Measurements from ENCODE around the gene COG7. TPM values are rescaled to one million over a fixed set of nuclear protein-coding genes. Genes with fewer than 3 reads are reported as not detected.
"Not testable (repeated sequence)": the region's sequence is repeated elsewhere in the genome, so short reads cannot be mapped to it uniquely, and the experiment has no call there.

The COG7 gene
- total RNA-seq, 2 experiments from 2014 or later: 22.3 to 23.6 TPM

DNA sequence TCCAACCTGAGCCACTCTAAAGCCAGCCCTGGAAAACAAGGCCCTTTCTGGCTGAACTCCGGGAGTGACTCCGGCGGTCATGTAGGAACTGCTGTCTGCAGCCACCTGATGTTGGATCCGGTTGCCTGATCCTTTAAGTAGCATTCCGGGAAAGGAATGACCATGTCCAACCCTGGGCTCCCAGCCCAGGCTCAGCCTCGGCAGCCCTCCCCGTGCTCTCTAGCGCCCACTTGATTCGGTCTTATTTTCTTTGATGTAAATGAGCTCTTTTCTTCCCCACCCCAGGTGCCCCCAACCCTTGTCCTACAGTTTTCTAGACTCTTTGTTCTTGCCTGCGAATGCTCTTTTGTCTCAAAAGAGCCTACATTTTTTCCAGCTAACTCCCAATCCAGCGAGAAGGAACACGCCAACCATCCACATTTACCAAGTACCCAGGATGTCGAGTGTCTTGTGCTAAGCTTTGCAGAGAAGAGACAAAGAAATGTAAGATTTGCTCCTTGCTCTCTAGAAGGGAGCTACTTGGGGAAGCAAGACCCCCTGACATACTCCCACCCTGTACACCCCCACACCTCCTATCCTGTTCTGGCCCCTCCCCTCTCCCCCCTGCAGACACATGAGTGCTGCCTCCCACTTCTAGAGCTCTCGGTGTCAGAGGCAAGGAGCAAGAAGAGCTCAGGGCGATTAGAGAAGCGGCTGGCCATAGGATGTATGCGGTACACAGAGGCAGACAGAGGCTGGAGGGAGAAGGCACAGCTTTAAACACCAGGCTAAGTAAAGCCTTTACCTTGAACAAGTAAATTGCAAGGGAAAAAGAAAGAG lies 53.8 kb downstream of the COG7 start:
- Mint-ChIP-seq H3K27ac (no peak overlapping the region), H3K27me3 (no peaks in the 10 kb centered on the region), H3K4me3 (no peak overlapping the region), H3K9me3 (no peaks in the 10 kb centered on the region), H3K36me3 (peaks cover 4% of the 10 kb centered on the region), H3K4me1 (no peaks in the 10 kb centered on the region)
- POLR2A ChIA-PET: no interaction called here
- DNase-seq: no peak
- no peak for ATAC-seq (ENCODE audit: low read depth)

DNA sequence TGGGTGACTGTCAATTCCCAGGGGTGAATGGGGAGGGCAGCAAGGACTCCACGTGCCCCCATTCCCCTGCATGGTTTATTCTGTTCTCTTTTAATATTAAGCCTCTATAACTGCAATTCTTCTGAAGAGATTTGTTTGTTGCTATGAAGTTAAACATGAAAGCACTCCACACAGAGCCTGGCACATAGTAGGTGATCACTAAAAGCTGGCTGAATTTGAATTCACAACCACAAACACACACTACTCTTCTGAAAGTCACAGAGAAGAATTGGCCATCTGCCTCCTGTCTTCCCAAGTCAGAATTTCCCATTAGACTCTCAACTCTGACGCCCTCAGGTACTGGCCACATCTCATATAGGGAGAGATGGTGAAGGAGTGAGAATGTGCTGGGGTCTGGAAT lies 55.5 kb downstream of the COG7 start:
- ATAC-seq (ENCODE audit: low read depth) (no peak), DNase-seq (no peak)
- Mint-ChIP-seq H3K4me1 (no peaks in the 10 kb centered on the region), H3K4me3 (no peak overlapping the region), H3K27me3 (no peaks in the 10 kb centered on the region), H3K9me3 (no peaks in the 10 kb centered on the region), H3K36me3 (peaks cover 4% of the 10 kb centered on the region), H3K27ac (no peak overlapping the region)
- POLR2A ChIA-PET: no interaction called here

DNA sequence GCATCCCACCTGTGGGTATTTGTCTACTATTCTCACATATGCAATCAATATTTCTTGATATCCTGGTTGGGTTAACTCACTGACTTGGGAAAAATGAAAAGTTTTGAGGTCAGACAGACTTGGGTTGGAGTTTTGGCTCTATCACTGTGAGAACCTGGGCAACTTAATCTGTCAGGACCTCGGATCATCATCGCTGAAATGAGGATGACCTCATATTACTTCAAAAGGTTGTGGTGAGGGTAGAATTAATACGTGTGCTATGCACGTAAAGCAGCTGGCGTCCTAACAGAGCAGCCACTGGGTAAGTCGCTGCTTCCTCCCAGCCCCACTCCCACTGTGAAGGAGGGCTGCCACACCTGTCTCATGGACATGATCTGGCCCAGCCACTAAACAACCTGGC lies 57.3 kb downstream of the COG7 start:
- H3K36me3 Mint-ChIP-seq: peaks cover 4% of the 10 kb centered on the region
- H3K27me3 Mint-ChIP-seq: no peaks in the 10 kb centered on the region
- POLR2A ChIA-PET: no interaction called here
- H3K4me1 Mint-ChIP-seq: no peaks in the 10 kb centered on the region
- DNase-seq (no peak), ATAC-seq (ENCODE audit: low read depth) (no peak)
- H3K27ac Mint-ChIP-seq: no peak overlapping the region
- no peak overlapping the region for H3K4me3 Mint-ChIP-seq
- no peaks in the 10 kb centered on the region for H3K9me3 Mint-ChIP-seq

DNA sequence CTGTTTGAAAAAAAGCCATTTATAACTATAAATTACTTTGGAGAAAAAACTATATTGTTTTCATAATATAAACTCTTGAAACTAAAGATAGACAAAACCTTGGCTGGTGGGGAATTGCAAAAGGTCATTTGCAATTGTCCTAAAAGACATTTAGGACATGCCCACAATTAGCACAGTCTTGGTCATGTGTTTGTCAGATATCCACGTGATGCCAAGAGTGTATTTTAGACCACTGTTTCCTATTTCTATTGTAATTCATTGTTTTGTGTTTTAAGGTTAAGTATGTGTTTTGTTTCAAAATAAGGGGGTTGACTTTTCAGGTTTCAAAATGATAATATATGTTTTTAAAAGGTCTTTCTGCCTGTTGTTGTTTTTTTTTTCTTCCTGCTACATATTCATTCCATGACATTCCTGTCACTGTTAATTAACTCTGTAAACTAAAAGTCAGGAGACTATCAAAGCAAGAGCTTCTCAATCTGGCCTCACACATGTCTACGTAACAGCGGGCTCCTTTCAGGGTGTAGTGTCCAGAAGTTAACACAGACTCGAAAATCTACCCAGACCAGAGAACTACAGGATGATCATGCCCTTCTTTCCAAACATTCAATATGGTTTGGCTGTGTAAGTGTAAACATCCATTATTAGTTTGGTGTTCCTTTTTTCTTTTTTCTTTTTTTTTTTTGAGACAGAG lies 58.7 kb downstream of the COG7 start:
- no peak overlapping the region for H3K27ac Mint-ChIP-seq
- ATAC-seq (ENCODE audit: low read depth): no peak
- H3K4me3 Mint-ChIP-seq: no peak overlapping the region
- no peaks in the 10 kb centered on the region for H3K4me1 Mint-ChIP-seq
- POLR2A ChIA-PET: no interaction called here
- no peaks in the 10 kb centered on the region for H3K9me3 Mint-ChIP-seq
- no peaks in the 10 kb centered on the region for H3K27me3 Mint-ChIP-seq
- peaks cover 1% of the 10 kb centered on the region for H3K36me3 Mint-ChIP-seq
- no peak for DNase-seq

DNA sequence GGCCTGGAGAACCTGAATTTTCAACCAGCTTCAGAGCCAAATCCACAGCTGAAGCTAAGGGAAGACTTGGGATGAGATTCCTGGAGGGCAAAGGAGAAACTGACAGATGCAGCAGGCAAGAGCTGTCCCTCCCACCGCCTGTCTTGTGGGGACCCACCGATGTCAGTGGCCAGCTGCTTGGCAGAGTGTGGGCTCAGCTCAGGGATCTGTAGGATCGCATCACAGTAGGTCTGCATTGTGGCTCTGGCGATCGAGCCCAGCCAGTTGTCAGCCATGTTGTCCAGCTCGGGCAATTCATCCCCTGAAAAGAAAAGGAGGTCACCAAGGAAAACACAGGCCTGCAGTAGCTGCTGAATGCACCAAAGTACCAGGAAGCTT lies 60.8 kb downstream of the COG7 start:
- Mint-ChIP-seq H3K27ac (no peak overlapping the region), H3K4me3 (no peak overlapping the region), H3K36me3 (peaks cover 1% of the 10 kb centered on the region), H3K9me3 (no peaks in the 10 kb centered on the region), H3K27me3 (no peaks in the 10 kb centered on the region), H3K4me1 (no peaks in the 10 kb centered on the region)
- POLR2A ChIA-PET: no interaction called here
- no peak for ATAC-seq (ENCODE audit: low read depth)
- DNase-seq: no peak

DNA sequence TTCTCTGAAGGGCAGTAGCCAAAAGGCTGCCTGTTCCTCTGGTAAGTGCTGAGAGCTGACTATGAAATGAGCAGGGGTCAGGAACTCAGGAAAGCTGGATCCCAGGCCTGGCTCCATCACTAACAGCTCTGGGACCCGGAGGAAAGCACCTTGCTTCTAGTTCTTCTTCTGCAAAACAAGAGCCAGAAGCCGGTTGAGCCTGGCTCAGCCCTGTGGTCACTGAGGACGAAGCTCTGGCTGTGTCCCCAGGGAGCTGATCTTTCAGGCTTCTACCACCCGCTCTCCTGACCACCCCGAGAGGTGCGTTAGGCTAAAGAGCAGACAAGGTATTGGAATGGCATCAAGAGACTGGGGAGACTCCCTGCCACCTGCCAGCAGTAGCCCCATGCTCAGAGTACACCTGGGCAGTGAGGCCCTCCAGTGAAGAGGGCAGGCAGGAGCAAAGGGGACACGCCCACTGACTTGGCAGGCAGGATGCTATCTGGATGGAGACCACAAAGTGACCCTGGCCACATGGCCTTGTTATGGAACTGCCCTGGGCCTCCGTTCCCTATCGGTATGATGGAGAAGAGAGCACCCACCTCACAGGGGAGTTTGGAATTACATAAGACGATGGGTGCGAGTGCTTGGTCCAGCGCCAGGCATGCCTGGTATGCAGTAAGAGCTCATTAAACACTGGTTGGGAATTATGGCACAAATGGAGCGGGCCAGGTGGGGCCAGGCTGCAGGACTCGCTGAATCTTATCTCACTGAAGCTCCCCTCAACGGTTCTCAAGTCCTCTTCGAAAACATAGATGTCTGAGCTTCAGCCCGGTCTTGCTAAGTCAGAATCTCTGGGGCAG lies 61.4 kb downstream of the COG7 start:
- peaks cover 1% of the 10 kb centered on the region for H3K36me3 Mint-ChIP-seq
- H3K4me3 Mint-ChIP-seq: no peak overlapping the region
- ATAC-seq (ENCODE audit: low read depth) (no peak), DNase-seq (no peak)
- POLR2A ChIA-PET: no interaction called here
- H3K4me1 Mint-ChIP-seq: no peaks in the 10 kb centered on the region
- no peaks in the 10 kb centered on the region for H3K9me3 Mint-ChIP-seq
- H3K27me3 Mint-ChIP-seq: no peaks in the 10 kb centered on the region
- H3K27ac Mint-ChIP-seq: no peak overlapping the region

DNA sequence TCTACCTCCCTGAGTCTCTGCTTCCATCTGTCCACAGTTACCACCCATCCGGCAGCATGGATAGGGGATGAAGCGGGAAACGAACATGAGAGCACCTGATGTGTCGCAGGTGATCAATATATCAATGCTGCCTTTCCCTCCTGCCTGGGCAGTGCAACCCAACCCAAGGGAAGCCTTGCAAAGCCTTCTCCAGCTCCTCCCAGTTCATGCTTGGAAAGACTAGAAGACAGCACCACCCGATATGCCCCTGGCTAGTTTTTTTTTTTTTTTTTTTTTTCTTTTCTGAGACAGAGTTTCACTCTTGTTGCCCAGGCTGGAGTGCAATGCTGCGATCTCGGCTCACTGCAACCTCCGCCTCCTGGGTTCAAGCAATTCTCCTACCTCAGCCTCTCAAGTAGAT lies 63.1 kb downstream of the COG7 start:
- not testable (repeated sequence) for DNase-seq

DNA sequence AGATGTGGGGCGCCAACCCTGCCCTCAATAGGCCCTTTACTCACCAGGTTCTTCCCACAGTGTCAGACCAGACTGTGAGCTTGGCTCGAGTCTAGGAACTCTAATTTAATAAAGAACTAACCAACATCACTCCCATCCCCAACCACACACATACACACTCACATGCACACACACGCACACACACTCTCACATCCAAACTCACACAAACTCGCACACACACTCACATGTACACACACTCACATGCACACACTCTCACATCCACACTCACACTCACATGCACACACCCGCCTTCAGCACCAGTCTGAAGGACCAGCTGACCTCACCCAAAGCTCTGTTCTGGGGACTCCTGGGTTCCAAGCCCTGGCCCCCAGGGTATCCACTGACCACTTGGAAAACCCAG lies 63.8 kb downstream of the COG7 start:
- peak overlapping the region; percentile 11 for H3K27ac Mint-ChIP-seq
- peaks cover 1% of the 10 kb centered on the region for H3K36me3 Mint-ChIP-seq
- no peak for ATAC-seq (ENCODE audit: low read depth)
- no peaks in the 10 kb centered on the region for H3K27me3 Mint-ChIP-seq
- H3K4me1 Mint-ChIP-seq: no peaks in the 10 kb centered on the region
- no peak overlapping the region for H3K4me3 Mint-ChIP-seq
- no peak for DNase-seq
- POLR2A ChIA-PET: no interaction called here
- H3K9me3 Mint-ChIP-seq: no peaks in the 10 kb centered on the region

More for the DNA sequence above, 63.1 kb downstream of the COG7 start:
- H3K9me3 Mint-ChIP-seq; POLR2A ChIA-PET; H3K27me3 Mint-ChIP-seq; H3K4me3 Mint-ChIP-seq; H3K27ac Mint-ChIP-seq; H3K4me1 Mint-ChIP-seq; H3K36me3 Mint-ChIP-seq; ATAC-seq (ENCODE audit: low read depth): not testable (repeated sequence)

DNA sequence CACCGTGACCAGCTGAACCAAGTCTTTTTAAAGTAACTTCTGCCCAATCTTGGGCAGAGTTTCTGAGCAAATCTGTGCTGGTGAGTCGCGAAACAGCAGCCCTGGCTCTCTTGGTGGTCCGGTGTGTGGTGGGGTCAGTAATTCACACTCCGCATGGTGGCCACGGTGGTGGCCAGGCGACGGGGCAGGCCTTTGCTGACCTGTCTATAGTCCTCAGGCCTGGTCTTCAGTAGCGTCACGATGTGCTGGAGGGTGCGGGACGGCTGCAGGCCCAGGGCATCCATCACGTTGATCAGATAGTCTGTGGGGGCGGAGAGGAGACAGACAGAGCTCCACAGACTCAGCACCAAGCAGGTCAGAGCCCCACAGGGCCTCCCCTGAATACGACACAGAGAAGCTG lies 64.2 kb downstream of the COG7 start:
- POLR2A ChIA-PET: no interaction called here
- Mint-ChIP-seq H3K9me3 (no peaks in the 10 kb centered on the region), H3K4me1 (no peaks in the 10 kb centered on the region), H3K27me3 (no peaks in the 10 kb centered on the region), H3K36me3 (peaks cover 1% of the 10 kb centered on the region), H3K27ac (no peak overlapping the region), H3K4me3 (no peak overlapping the region)
- DNase-seq (no peak), ATAC-seq (ENCODE audit: low read depth) (no peak)

DNA sequence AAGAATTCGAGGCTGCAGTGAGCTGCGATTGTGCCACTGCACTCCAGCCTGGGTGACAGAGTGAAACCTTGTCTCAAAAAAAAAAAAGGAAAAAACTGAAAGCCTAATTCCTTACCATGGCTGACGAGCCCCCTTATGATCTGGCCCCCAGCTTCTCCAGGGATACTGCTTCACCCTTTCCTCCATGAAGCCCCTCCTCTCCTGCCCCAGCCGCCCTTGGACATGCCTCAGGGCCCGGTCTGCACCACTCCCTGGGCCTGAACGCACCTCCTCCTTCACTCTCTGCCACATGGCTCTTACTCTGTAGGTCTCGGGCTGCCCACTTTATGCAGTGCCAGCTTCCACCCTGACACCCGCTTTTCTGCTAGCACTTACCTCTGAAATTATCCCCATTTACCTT lies 65.3 kb downstream of the COG7 start:
- ATAC-seq (ENCODE audit: low read depth): no peak
- H3K27me3 Mint-ChIP-seq: no peaks in the 10 kb centered on the region
- H3K4me1 Mint-ChIP-seq: no peaks in the 10 kb centered on the region
- H3K4me3 Mint-ChIP-seq: no peak overlapping the region
- no peaks in the 10 kb centered on the region for H3K9me3 Mint-ChIP-seq
- H3K27ac Mint-ChIP-seq: no peak overlapping the region
- peaks cover 1% of the 10 kb centered on the region for H3K36me3 Mint-ChIP-seq
- POLR2A ChIA-PET: no interaction called here
- no peak for DNase-seq

DNA sequence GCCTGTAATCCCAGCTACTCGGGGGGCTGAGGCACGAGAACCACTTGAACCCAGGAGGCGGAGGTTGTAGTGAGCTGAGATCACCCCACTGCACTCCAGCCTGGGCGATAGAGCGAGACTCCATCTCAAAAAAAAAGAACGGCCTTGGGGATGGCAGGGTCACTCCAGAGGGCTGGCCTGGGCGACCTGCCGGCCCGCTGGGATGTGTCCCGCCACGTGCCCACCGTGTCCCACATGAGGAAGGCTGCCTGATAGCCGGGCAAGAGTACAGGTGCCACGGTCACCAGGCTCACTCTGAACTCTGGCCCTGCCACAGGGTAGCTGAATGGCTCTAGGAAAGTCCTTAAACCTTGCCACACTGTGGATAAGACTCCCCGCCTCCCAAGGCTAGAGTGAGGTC lies 67.5 kb downstream of the COG7 start:
- H3K27ac Mint-ChIP-seq: no peak overlapping the region

DNA sequence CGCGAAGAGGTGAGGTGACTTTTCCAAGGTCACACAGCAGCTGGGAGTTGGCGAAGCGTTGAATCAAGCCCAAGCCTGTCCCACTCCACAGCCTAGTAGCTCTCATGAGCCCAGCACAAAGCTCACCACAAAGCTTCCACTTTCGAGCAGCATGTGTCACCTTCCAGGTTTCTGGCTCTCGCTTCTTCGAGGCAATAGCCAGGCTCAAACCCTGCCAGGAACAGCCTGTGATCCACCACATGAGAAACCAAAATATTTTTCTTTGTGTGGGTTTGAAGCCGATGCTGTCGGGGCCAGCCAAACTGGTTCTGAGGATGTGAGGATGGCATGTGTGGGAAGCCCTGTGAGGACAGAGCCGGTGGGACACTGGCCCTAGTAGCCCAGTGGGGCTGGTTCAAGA lies 68.1 kb downstream of the COG7 start:
- Mint-ChIP-seq H3K36me3 (no peaks in the 10 kb centered on the region), H3K4me3 (no peak overlapping the region), H3K9me3 (no peaks in the 10 kb centered on the region), H3K4me1 (no peaks in the 10 kb centered on the region), H3K27me3 (no peaks in the 10 kb centered on the region), H3K27ac (no peak overlapping the region)
- POLR2A ChIA-PET: no interaction called here
- ATAC-seq (ENCODE audit: low read depth) (no peak), DNase-seq (no peak)

More for the DNA sequence above, 67.5 kb downstream of the COG7 start:
- POLR2A ChIA-PET: no interaction called here
- no peaks in the 10 kb centered on the region for H3K9me3 Mint-ChIP-seq
- no peaks in the 10 kb centered on the region for H3K27me3 Mint-ChIP-seq
- ATAC-seq (ENCODE audit: low read depth) (no peak), DNase-seq (no peak)
- H3K4me3 Mint-ChIP-seq: no peak overlapping the region
- peaks cover 1% of the 10 kb centered on the region for H3K36me3 Mint-ChIP-seq
- no peaks in the 10 kb centered on the region for H3K4me1 Mint-ChIP-seq

DNA sequence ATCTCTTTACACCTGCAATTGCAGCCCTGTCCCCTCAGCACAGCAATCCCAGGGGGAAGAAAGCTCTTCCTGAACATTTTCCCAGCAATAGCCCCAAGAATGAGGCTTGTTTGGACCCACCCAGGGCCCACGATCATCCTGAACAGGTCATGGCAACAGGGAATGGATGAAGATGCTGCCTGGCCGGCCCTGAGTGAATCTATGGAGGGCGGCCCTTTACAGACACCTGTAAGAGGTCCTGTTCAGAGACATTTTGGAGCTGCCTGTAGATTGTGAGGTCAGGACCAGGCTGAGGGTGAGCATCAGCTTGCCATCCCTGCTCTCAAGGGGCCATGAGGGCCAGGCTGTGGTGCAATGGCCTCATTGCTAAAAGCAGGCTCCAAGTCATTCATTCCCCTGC lies 69.1 kb downstream of the COG7 start:
- Mint-ChIP-seq H3K27ac (no peak overlapping the region), H3K27me3 (no peaks in the 10 kb centered on the region), H3K9me3 (no peaks in the 10 kb centered on the region), H3K36me3 (no peaks in the 10 kb centered on the region), H3K4me3 (no peak overlapping the region), H3K4me1 (no peaks in the 10 kb centered on the region)
- DNase-seq: no peak
- POLR2A ChIA-PET: no interaction called here
- no peak for ATAC-seq (ENCODE audit: low read depth)

DNA sequence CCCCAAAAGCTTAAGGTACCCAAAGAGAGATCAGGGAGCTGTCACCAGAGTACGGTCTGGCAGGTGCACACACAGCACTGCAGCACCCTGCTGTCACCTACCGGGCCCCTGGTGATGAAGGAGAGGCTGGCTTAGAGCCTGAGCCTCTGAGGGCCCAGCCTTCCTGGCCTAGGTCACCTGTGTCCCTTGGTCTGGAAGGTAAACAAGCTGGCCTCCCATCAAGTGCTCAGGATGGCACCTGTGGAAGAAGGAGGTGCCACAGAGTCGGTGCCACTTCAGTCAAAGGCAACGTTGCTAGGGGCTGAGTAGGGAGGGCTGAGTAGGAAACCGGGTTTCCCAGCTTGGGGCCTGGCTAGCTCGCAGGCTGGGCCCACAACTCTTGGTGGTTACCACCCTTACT lies 70.7 kb downstream of the COG7 start:
- ATAC-seq (ENCODE audit: low read depth): no peak
- POLR2A ChIA-PET: no interaction called here
- no peaks in the 10 kb centered on the region for H3K9me3 Mint-ChIP-seq
- no peaks in the 10 kb centered on the region for H3K4me1 Mint-ChIP-seq
- no peak overlapping the region for H3K27ac Mint-ChIP-seq
- no peaks in the 10 kb centered on the region for H3K36me3 Mint-ChIP-seq
- H3K27me3 Mint-ChIP-seq: no peaks in the 10 kb centered on the region
- DNase-seq: no peak
- H3K4me3 Mint-ChIP-seq: no peak overlapping the region
